CD4-positive, alpha-beta T cell (primary cell): ENCODE data around the gene EID3. TPM values are rescaled to one million over a fixed set of nuclear protein-coding genes. Genes with fewer than 3 reads are reported as not detected.

Experiments
- ATAC-seq: fragments of 200-7000 bp; cut with Tn5 transposase; one replicate; pipeline ENCODE4 v1.10.0; 2022; ENCODE audit warnings: mild to moderate bottlenecking; ENCODE audit not compliant: poor library complexity
- CTCF ChIA-PET: fragments of 350-600 bp; sonication (Branson Sonifier 250); formaldehyde crosslinking; loops from one replicate; lab custom pipeline; 2021; ENCODE audit warnings: antibody characterized with exemption, inconsistent platforms; lab: Charles Lee
- POLR2A ChIA-PET: fragments of 350-600 bp; sonication (Branson Sonifier 250); formaldehyde crosslinking; loops from one replicate; lab custom pipeline; 2021; ENCODE audit warnings: antibody characterized with exemption, inconsistent platforms; lab: Charles Lee
- DNase-seq, 14 experiments: peaks; one replicate each; pipeline ENCODE4 v3.0.0-alpha.2; 2013 to 2020; ENCODE audit warnings: mixed read lengths in 2 of 14
- H3K27ac ChIP-seq, 2 donors: one replicate each; pipeline versions ENCODE4 v1.5.1 to v1.7.0; 2013; ENCODE audit warnings: low read length in 2 of 2, low read depth in 1 of 2, mild to moderate bottlenecking in 1 of 2
- H3K27me3 ChIP-seq, 2 experiments: 1 replicate in 1 of 2; 2 replicates in 1 of 2; pipeline versions ENCODE4 v1.6.1 to v1.7.0; 2013; ENCODE audit warnings: low read length in 2 of 2, control low read depth in 1 of 2, mild to moderate bottlenecking in 1 of 2, moderate library complexity in 1 of 2; ENCODE audit not compliant: insufficient read depth in 2 of 2, control insufficient read depth in 1 of 2
- H3K36me3 ChIP-seq: one replicate; pipeline ENCODE4 v1.6.1; 2013; ENCODE audit warnings: low read length, control low read depth; ENCODE audit not compliant: insufficient read depth
- H3K4me1 ChIP-seq: one replicate; pipeline ENCODE4 v1.6.1; 2013; ENCODE audit warnings: low read length, control low read depth; ENCODE audit not compliant: insufficient read depth
- H3K4me3 ChIP-seq: one replicate; pipeline ENCODE4 v1.5.1; 2013; ENCODE audit warnings: mild to moderate bottlenecking, low read length, moderate library complexity
- H3K9me3 ChIP-seq, 2 experiments: 1 replicate in 1 of 2; 2 replicates in 1 of 2; pipeline versions ENCODE4 v1.6.1 to v1.7.0; 2013; ENCODE audit warnings: low read length in 2 of 2, mild to moderate bottlenecking in 2 of 2, control low read depth in 1 of 2, moderate library complexity in 1 of 2; ENCODE audit not compliant: control insufficient read depth in 1 of 2, insufficient read depth in 1 of 2
- H3K27ac Mint-ChIP-seq: one replicate; pipeline ENCODE4 v1.8.0; 2020; ENCODE audit warnings: mixed read lengths
- H3K27me3 Mint-ChIP-seq: one replicate; pipeline ENCODE4 v1.8.0; 2021; ENCODE audit warnings: mixed read lengths
- H3K36me3 Mint-ChIP-seq: one replicate; pipeline ENCODE4 v1.8.0; 2021; ENCODE audit warnings: low read depth, mixed read lengths
- H3K4me1 Mint-ChIP-seq: one replicate; pipeline ENCODE4 v1.8.0; 2021; ENCODE audit warnings: low read depth, mixed read lengths
- H3K4me3 Mint-ChIP-seq: one replicate; pipeline ENCODE4 v1.8.0; 2020; ENCODE audit warnings: mild to moderate bottlenecking, mixed read lengths
- H3K9me3 Mint-ChIP-seq: one replicate; pipeline ENCODE4 v1.8.0; 2020; ENCODE audit warnings: mixed read lengths
- CTCF ChIP-seq: fragments of 200-600 bp; IDR thresholded peaks from one replicate; pipeline ENCODE4 v1.8.0; 2022; ENCODE audit warnings: antibody characterized with exemption, mild to moderate bottlenecking
- intact Hi-C, 2 experiments: fragments of 100-400 bp; cut with DNase I in 1 of 2; cut with micrococcal nuclease in 1 of 2; formaldehyde crosslinking; loops; one replicate each; pipeline versions ENCODE4 v1.15.1 to v1.9.0; 2023 to 2025; cut with DNase I, micrococcal nuclease
- total RNA-seq, 174 experiments: library from RNA in 2 of 174; stranded (reverse) in 2 of 174; gene quantifications; one replicate each; pipeline ENCODE4 v1.2.3 and lab custom pipeline; 2021 to 2026

EID3 gene
- total RNA-seq, 2 experiments from 2014 or later = 13.5 to 14.3 TPM

GRCh38 chr12:104307655-104308000 is 4.1 kb downstream of the EID3 start:
- DNase-seq (no peak), ATAC-seq (no peak)
- Mint-ChIP-seq H3K36me3 (peaks cover 44% of the 10 kb centered on the region), H3K4me1 (peaks cover 56% of the 10 kb centered on the region), H3K9me3 (no peaks in the 10 kb centered on the region), H3K27me3 (no peaks in the 10 kb centered on the region), H3K27ac (no peak overlapping the region), H3K4me3 (no peak overlapping the region)
- intact Hi-C loops = loop anchor here in 1 of 2 experiments (10.0 kb wide), 1 partner anchor 243 kb away; the partner anchor contains the start of gene HCFC2
- TF ChIP-seq CTCF = no peak
- peaks cover 12% of the 10 kb centered on the region for H3K36me3 ChIP-seq
- ChIA-PET CTCF (interaction anchor here (1.2 kb wide), 1 partner anchor 19 kb away, joined by 4 read pairs; no protein-coding TSS in a partner anchor), POLR2A (interaction anchor here (2.2 kb wide), 1 partner anchor 19 kb away, joined by 11 read pairs; no protein-coding TSS in a partner anchor)
- peaks cover 23% of the 10 kb centered on the region for H3K4me1 ChIP-seq
- H3K27ac ChIP-seq = no peak overlapping the region
- H3K9me3 ChIP-seq = no peaks in the 10 kb centered on the region
- H3K27me3 ChIP-seq = no peaks in the 10 kb centered on the region
- H3K4me3 ChIP-seq = no peak overlapping the region

- Histone ChIP-seq H3K4me1 (peaks cover 6% of the 10 kb centered on the region), H3K27me3 (no peaks in the 10 kb centered on the region), H3K36me3 (peaks cover 31% of the 10 kb centered on the region), H3K4me3 (no peak overlapping the region), H3K9me3 (no peaks in the 10 kb centered on the region), H3K27ac (no peak overlapping the region)
- no peak for TF ChIP-seq CTCF
- no peak for ATAC-seq
- Mint-ChIP-seq H3K4me1 (peaks cover 37% of the 10 kb centered on the region), H3K27ac (no peak overlapping the region), H3K36me3 (peaks cover 48% of the 10 kb centered on the region), H3K27me3 (no peaks in the 10 kb centered on the region), H3K9me3 (no peaks in the 10 kb centered on the region), H3K4me3 (no peak overlapping the region)
- intact Hi-C loops = loop anchor here in 1 of 2 experiments (10.0 kb wide), 1 partner anchor 245 kb away; the partner anchor contains the start of gene HCFC2
- ChIA-PET CTCF (no interaction called here), POLR2A (no interaction called here)
- no peak for DNase-seq
Measured at GRCh38 chr12:104309446-104309993, 6.0 kb downstream of the EID3 start.

DNA sequence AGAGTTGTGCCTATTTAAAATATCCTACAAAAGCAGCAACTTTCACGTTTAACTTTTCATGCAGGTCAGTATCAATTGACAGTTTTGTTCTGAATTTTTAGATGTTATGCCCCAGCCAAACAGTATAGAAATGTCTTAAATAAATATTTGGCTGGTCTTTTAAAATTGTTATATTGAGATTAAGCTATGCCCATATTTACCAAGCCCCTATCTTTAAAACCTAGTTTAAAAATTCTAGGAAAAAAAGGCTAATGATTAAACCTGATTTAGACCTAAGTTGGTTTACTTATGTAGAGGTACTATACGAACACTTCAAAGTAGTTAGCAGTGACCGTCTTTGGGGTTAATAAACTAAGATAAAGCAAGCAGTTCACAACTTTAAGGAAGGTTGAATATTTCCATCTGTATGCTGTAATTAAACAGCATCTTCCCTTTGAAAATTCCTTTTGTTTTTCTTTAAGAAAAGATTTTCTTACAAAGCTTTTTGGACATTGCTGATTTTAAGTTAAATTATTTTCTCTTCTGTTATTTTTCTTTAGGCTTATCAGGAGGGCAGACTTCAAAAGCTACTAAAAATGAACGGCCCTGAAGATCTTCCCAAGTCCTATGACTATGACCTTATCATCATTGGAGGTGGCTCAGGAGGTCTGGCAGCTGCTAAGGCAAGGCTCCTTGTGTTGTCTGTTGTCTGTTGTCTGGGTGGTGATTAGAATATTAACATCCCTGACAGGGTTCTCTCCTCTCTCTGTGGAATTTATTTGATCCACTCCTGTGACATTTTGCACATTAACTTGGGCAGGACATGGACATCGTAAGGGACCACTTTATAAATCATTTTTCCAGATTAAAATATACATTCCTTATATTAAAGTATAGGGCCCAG is 7.5 kb downstream of the EID3 start:
- ChIA-PET POLR2A (interaction anchor here (0.6 kb wide), 1 partner anchor 22 kb away, joined by 3 read pairs; no protein-coding TSS in a partner anchor), CTCF (interaction anchor here (0.9 kb wide), 1 partner anchor 35 kb away, joined by 3 read pairs; no protein-coding TSS in a partner anchor)
- Histone ChIP-seq H3K9me3 (no peaks in the 10 kb centered on the region), H3K4me1 (peaks cover under 1% of the 10 kb centered on the region), H3K36me3 (peaks cover 45% of the 10 kb centered on the region), H3K4me3 (no peak overlapping the region), H3K27me3 (no peaks in the 10 kb centered on the region), H3K27ac (no peak overlapping the region)
- DNase-seq (no peak), ATAC-seq (no peak)
- H3K36me3 Mint-ChIP-seq = peaks cover 55% of the 10 kb centered on the region
- TF ChIP-seq CTCF = no peak
- H3K4me1 Mint-ChIP-seq = peaks cover 23% of the 10 kb centered on the region
- H3K4me3 Mint-ChIP-seq = no peak overlapping the region
- intact Hi-C loops = no loop called here
- no peak overlapping the region for H3K27ac Mint-ChIP-seq
- H3K27me3 Mint-ChIP-seq = no peaks in the 10 kb centered on the region
- H3K9me3 Mint-ChIP-seq = no peaks in the 10 kb centered on the region
